B cell (primary cell): ENCODE measurements around the gene SLC45A3. TPM values are rescaled to one million over a fixed set of nuclear protein-coding genes. Genes with fewer than 3 reads are reported as not detected.
"Not testable (repeated sequence)": the region's sequence is repeated elsewhere in the genome, so short reads cannot be mapped to it uniquely, and the experiment has no call there.

Experiments used
- ATAC-seq: fragments of 200-7000 bp; cut with Tn5 transposase; one replicate; pipeline ENCODE4 v1.10.0; 2021; ENCODE audit warnings: low read depth, mild to moderate bottlenecking, moderate number of reproducible peaks, moderate library complexity
- CTCF ChIA-PET: fragments of 350-600 bp; sonication (Branson Sonifier 250); formaldehyde crosslinking; loops from one replicate; lab custom pipeline; 2021; ENCODE audit warnings: antibody characterized with exemption, inconsistent platforms; lab: Charles Lee
- POLR2A ChIA-PET: fragments of 350-600 bp; sonication (Branson Sonifier 250); formaldehyde crosslinking; loops from one replicate; lab custom pipeline; 2021; ENCODE audit warnings: antibody characterized with exemption; lab: Charles Lee
- DNase-seq: peaks from one replicate; pipeline ENCODE4 v3.0.0; 2013
- H2AFZ ChIP-seq: 2 replicates; pipeline ENCODE4 v1.6.1; 2012; ENCODE audit warnings: mild to moderate bottlenecking, low read depth, low read length; ENCODE audit not compliant: insufficient read depth, poor library complexity, severe bottlenecking
- H3K27ac ChIP-seq, 2 donors: 1 replicate in 1 of 2; 2 replicates in 1 of 2; pipeline ENCODE4 v1.5.1; 2012 to 2013; ENCODE audit warnings: low read length in 2 of 2, mild to moderate bottlenecking in 2 of 2, moderate library complexity in 1 of 2
- H3K27me3 ChIP-seq, 4 experiments: fragments of 200-600 bp in 1 of 4; sonication (generic) in 1 of 4; replicated peaks in 1 of 4; 1 replicate in 2 of 4; 2 replicates in 2 of 4; pipeline versions ENCODE4 v1.6.1 to v1.7.0; 2013 to 2016; ENCODE audit warnings: low read length in 3 of 4, mild to moderate bottlenecking in 2 of 4, mixed read lengths in 1 of 4, moderate library complexity in 1 of 4; ENCODE audit not compliant: insufficient read depth in 4 of 4, control insufficient read depth in 3 of 4; ENCODE audit errors: control extremely low read depth in 1 of 4
- H3K36me3 ChIP-seq, 2 experiments: replicated peaks in 1 of 2; 1 replicate in 1 of 2; 2 replicates in 1 of 2; pipeline versions ENCODE4 v1.6.1 to v1.7.1; 2013; ENCODE audit warnings: low read length in 1 of 2; ENCODE audit not compliant: insufficient read depth in 2 of 2, control insufficient read depth in 1 of 2; ENCODE audit errors: control extremely low read depth in 1 of 2, extremely low read depth in 1 of 2
- H3K4me1 ChIP-seq, 2 donors: fragments of 200-600 bp in 1 of 2; sonication (generic) in 1 of 2; 1 replicate in 1 of 2; 2 replicates in 1 of 2; pipeline versions ENCODE4 v1.5.1 to v1.6.1; 2013 to 2017; ENCODE audit warnings: low read length in 2 of 2; ENCODE audit not compliant: control insufficient read depth in 2 of 2, insufficient read depth in 2 of 2
- H3K4me2 ChIP-seq: replicated peaks from 2 replicates; pipeline ENCODE3; 2012; ENCODE audit warnings: mild to moderate bottlenecking, low read depth, low read length; ENCODE audit not compliant: poor library complexity, severe bottlenecking
- H3K4me3 ChIP-seq, 5 experiments: fragments of 200-600 bp in 1 of 5; sonication (generic) in 1 of 5; 1 replicate in 3 of 5; 2 replicates in 2 of 5; pipeline versions ENCODE4 v1.5.1 to v1.7.0; 2011 to 2016; ENCODE audit warnings: low read length in 4 of 5, mild to moderate bottlenecking in 4 of 5, low read depth in 2 of 5, control low read depth in 1 of 5, moderate library complexity in 1 of 5; ENCODE audit not compliant: insufficient read depth in 1 of 5; ENCODE audit errors: control extremely low read depth in 1 of 5, extremely low read depth in 1 of 5
- H3K79me2 ChIP-seq: fragments of 200-600 bp; sonication (generic); one replicate; pipeline ENCODE4 v1.6.0; 2016; ENCODE audit warnings: low read length; ENCODE audit not compliant: control insufficient read depth, insufficient read depth
- H3K9ac ChIP-seq: fragments of 200-600 bp; sonication (generic); 2 replicates; pipeline ENCODE4 v1.6.1; 2017; ENCODE audit warnings: mild to moderate bottlenecking, low read length, moderate library complexity
- H3K9me3 ChIP-seq, 3 donors: one replicate each; pipeline versions ENCODE4 v1.6.1 to v1.7.1; 2013; ENCODE audit warnings: low read length in 2 of 3; ENCODE audit not compliant: control insufficient read depth in 2 of 3, insufficient read depth in 1 of 3; ENCODE audit errors: control extremely low read depth in 1 of 3
- H4K20me1 ChIP-seq: 2 replicates; pipeline ENCODE4 v1.6.0; 2012; ENCODE audit warnings: mild to moderate bottlenecking, low read length; ENCODE audit not compliant: insufficient read depth, control insufficient read depth, poor library complexity, severe bottlenecking
- H3K27ac Mint-ChIP-seq: one replicate; pipeline ENCODE4 v1.8.0; 2021; ENCODE audit warnings: mixed read lengths
- H3K27me3 Mint-ChIP-seq: one replicate; pipeline ENCODE4 v1.8.0; 2021; ENCODE audit warnings: mixed read lengths
- H3K4me1 Mint-ChIP-seq: one replicate; pipeline ENCODE4 v1.8.0; 2021; ENCODE audit warnings: mixed read lengths
- H3K4me3 Mint-ChIP-seq: one replicate; pipeline ENCODE4 v1.8.0; 2021; ENCODE audit warnings: mixed read lengths
- H3K9me3 Mint-ChIP-seq: one replicate; pipeline ENCODE4 v1.8.0; 2022; ENCODE audit warnings: mixed read lengths; ENCODE audit not compliant: insufficient read depth
- EZH2 ChIP-seq: IDR thresholded peaks from 2 replicates; pipeline ENCODE4 v1.6.1; 2012; ENCODE audit warnings: borderline replicate concordance, low read depth, mild to moderate bottlenecking, moderate library complexity, low read length; ENCODE audit not compliant: insufficient read depth, poor library complexity, severe bottlenecking
- WGBS: methylation state at CpG from one replicate; pipeline ENCODE4 v1.1.5; 2013; ENCODE audit warnings: missing lambda C conversion rate; ENCODE audit not compliant: insufficient coverage; 5-methylcytosine and 5-hydroxymethylcytosine counted together
- intact Hi-C: fragments of 100-400 bp; cut with micrococcal nuclease; formaldehyde crosslinking; loops from one replicate; pipeline ENCODE4 v1.10.0; 2022
- polyA plus RNA-seq: library from polyadenylated mRNA; depleted of rRNA; stranded (reverse); fragments of >200 nt; gene quantifications from 2 replicates; pipeline ENCODE4 v1.2.3, GENCODE V29; 2012
- total RNA-seq, 2 donors: library from RNA; stranded (reverse); fragments of 120-200 nt in 1 of 2; gene quantifications; 1 replicate in 1 of 2; 2 replicates in 1 of 2; pipeline versions ENCODE4 v1.2.3 to v1.2.4, GENCODE V29; 2013 to 2022
- TF ChIP-seq, protein P1 (sequence below): fragments of 200-600 bp; IDR thresholded peaks from one replicate; pipeline ENCODE4 v1.8.0; 2022; ENCODE audit warnings: antibody characterized with exemption, mild to moderate bottlenecking

Gene SLC45A3
- total and polyA plus RNA-seq, 2 donors (not counting 1 experiment from before 2014, with no cell fraction given) = 5.0 to 23.9 TPM

DNA sequence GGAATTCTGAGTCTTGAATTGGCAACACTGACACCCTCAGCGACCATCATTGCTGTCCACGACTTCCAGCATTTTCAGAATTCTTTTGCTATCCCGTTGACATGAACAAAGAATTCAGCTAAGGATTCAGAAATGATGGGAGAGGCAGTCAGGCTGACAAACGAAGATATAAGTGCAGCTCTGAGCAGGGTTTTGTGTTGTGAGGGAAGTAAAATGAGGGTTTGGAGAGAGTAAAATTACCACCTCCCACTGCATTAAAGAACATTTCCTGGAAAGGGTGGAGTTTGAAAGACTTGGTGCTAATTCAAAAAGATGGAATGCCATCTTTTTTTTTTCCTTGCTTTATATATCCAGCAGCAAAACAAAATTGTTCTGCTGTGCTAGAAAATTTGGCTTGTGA lies 43.6 kb downstream of the SLC45A3 start:
- no peak overlapping the region for H3K4me3 Mint-ChIP-seq
- no peaks in the 10 kb centered on the region for H3K9me3 Mint-ChIP-seq
- Histone ChIP-seq H2AFZ (no peak overlapping the region), H3K9ac (no peak overlapping the region), H4K20me1 (no peaks in the 10 kb centered on the region), H3K9me3 (no peaks in the 10 kb centered on the region), H3K36me3 (no peaks in the 10 kb centered on the region), H3K27me3 (no peaks in the 10 kb centered on the region), H3K4me1 (peaks cover 5 to 8% of the 10 kb centered on the region in 2 donors), H3K27ac (no peak overlapping the region), H3K4me3 (no peak overlapping the region), H3K79me2 (no peaks in the 10 kb centered on the region), H3K4me2 (no peak overlapping the region)
- CTCF ChIA-PET = interaction anchor here (1.2 to 4.4 kb wide), 4 partner anchors 20 to 283 kb away, joined by 4 to 32 read pairs (median 8); no protein-coding TSS in a partner anchor
- H3K27me3 Mint-ChIP-seq = no peaks in the 10 kb centered on the region
- no peak overlapping the region for H3K27ac Mint-ChIP-seq
- POLR2A ChIA-PET = interaction anchor here (0.6 kb wide), 1 partner anchor 14 kb away, joined by 6 read pairs; no protein-coding TSS in a partner anchor
- WGBS = 100% methylated on average over 2 of the region's 4 CpGs
- ATAC-seq = no peak
- intact Hi-C loops = loop anchor here (10.0 kb wide), 1 partner anchor 322 kb away; no protein-coding TSS in a partner anchor
- no peak for DNase-seq
- H3K4me1 Mint-ChIP-seq = peaks cover 9% of the 10 kb centered on the region
- no peak for TF ChIP-seq EZH2
- TF ChIP-seq, protein P1, sequence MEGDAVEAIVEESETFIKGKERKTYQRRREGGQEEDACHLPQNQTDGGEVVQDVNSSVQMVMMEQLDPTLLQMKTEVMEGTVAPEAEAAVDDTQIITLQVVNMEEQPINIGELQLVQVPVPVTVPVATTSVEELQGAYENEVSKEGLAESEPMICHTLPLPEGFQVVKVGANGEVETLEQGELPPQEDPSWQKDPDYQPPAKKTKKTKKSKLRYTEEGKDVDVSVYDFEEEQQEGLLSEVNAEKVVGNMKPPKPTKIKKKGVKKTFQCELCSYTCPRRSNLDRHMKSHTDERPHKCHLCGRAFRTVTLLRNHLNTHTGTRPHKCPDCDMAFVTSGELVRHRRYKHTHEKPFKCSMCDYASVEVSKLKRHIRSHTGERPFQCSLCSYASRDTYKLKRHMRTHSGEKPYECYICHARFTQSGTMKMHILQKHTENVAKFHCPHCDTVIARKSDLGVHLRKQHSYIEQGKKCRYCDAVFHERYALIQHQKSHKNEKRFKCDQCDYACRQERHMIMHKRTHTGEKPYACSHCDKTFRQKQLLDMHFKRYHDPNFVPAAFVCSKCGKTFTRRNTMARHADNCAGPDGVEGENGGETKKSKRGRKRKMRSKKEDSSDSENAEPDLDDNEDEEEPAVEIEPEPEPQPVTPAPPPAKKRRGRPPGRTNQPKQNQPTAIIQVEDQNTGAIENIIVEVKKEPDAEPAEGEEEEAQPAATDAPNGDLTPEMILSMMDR = no peak

DNA sequence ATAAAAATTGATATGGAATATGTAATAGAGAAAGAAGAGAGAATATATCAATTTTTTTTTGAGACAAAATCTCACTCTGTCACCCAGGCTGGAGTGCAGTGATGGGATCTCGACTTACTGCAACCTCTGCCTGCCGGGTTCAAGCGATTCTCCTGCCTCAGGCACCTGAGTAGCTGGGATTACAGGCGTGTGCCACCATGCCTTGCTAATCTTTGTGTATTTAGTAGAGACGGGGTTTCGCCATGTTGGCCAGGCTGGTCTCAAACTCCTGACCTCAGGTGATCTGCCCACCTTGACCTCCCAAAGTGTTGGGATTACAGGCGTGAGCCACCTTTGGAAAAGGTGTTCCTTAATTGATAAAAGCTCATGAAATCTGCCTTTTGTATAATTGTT lies 44.2 kb downstream of the SLC45A3 start:
- H3K36me3 ChIP-seq, H3K27ac Mint-ChIP-seq, ATAC-seq, H3K4me3 ChIP-seq, H3K9me3 Mint-ChIP-seq, H3K79me2 ChIP-seq, H3K9ac ChIP-seq, H4K20me1 ChIP-seq, H3K27me3 Mint-ChIP-seq, DNase-seq, H3K27me3 ChIP-seq, H3K4me1 Mint-ChIP-seq, H3K4me2 ChIP-seq, H3K27ac ChIP-seq, H3K4me1 ChIP-seq, H2AFZ ChIP-seq, H3K9me3 ChIP-seq, POLR2A ChIA-PET, H3K4me3 Mint-ChIP-seq: not testable (repeated sequence)
- CTCF ChIA-PET = interaction anchor here (1.1 to 4.4 kb wide), 6 partner anchors 14 to 283 kb away, joined by 3 to 32 read pairs (median 4); no protein-coding TSS in a partner anchor
- intact Hi-C loops = loop anchor here (10.0 kb wide), 1 partner anchor 321 kb away; no protein-coding TSS in a partner anchor
- 100% methylated on average over 6 of the region's 7 CpGs for WGBS
